HL-60/S4 treated with retinoic acid at 250 ng/mL for 4 days and 3 days (cell line): ENCODE data around the gene SLCO3A1.

Source experiments
- in situ Hi-C: fragments of 300-500 bp; cut with MboI; formaldehyde crosslinking; loops from 2 replicates; pipeline ENCODE4 v1.7.0; 2022; ENCODE audit warnings: low sequenced_read_pairs

SLCO3A1 gene

GRCh38 chr15:91989821-91990220 lies 136.3 kb downstream of the SLCO3A1 start:
- in situ Hi-C loops: no loop called here

DNA sequence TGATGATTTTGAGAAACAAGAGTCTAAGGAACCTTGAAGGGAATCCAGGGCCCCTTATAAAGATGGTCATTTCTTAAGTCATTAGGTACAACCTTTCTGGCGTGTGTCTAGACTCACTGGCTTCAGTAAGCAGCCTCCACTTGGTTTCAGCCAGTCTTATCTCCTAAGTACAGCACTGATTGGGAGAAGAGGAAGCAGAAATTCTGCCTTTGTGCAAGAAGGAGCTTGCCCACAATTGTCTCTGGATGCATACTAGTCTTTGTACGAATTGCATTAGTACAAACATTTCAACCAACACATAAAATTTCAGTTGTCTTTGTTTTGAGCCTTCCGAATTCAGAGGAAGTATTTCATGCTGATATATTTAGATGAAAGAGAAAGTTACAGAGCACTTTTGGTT lies 139.4 kb downstream of the SLCO3A1 start:
- in situ Hi-C loops: no loop called here

GRCh38 chr15:91995146-91995545 lies 141.6 kb downstream of the SLCO3A1 start:
- in situ Hi-C loops: no loop called here

- in situ Hi-C loops: no loop called here
Measured at GRCh38 chr15:91997163-91997562, 143.7 kb downstream of the SLCO3A1 start.

- in situ Hi-C loops: no loop called here
Measured at GRCh38 chr15:92000709-92001108, 147.2 kb downstream of the SLCO3A1 start.

GRCh38 chr15:92001307-92001706 lies 147.8 kb downstream of the SLCO3A1 start:
- in situ Hi-C loops: no loop called here

GRCh38 chr15:92002666-92003065 lies 149.2 kb downstream of the SLCO3A1 start:
- in situ Hi-C loops: no loop called here

GRCh38 chr15:92003515-92004067 lies 150.1 kb downstream of the SLCO3A1 start:
- in situ Hi-C loops: no loop called here

DNA sequence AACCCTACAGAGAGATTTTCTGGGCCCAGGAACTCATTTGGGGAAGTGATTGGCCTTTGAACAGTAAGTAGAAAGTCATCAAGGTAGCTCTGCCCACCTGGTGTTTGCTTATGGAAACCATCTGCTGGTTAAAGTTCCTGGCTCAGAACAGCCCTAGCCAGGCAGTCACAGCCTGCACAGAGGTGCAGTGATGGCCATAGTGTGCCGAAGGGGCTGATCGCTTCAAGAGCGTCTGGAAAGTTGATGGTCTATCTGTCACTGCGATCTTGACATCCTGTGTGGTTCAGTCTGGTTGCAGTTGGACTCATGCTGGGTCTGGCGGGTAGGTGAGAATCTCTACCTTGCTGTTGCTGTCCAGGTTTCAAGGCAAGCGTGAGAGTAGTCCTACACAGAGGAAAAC lies 151.6 kb downstream of the SLCO3A1 start:
- in situ Hi-C loops: no loop called here

DNA sequence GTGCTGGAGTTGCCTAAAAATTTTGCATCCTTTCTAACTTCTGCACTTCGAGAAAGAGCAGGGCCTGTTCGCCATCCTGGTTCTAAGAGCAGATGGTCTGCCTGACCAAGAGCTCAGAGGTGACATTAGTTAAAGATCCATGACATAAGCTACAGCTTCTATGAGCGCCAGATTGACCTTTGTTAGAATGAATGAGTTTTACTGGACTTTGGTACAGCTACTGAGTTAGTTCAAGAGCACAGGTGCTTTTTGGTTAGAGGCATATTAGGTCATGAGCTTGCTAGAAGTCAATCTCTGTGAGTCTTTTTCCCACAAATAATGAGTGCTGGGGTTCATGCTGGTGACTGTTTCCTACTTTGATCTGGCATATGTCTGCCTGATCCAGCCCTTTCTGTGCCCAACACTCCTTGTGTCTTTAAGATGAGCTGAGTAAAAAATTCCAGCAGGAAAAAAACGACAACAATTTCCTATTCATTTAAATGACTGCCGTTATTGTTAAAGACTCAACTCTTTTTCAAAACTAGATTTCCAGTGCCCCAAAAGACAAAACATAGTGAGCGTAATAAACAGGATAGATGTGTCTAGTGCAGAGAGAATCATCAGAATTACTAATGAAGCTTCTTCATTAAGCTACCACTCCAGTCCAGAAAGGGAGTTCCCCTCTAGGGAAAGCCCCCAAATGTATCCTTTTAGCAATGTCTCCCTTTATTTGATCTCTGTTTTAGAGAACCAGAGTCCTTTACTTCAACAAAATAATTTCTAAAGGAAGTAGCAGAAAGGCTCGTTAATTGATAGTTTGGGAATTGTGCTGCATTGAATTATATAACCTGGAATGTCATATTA lies 152.9 kb downstream of the SLCO3A1 start:
- in situ Hi-C loops: no loop called here

- in situ Hi-C loops: no loop called here
Measured at GRCh38 chr15:92009162-92009561, 155.7 kb downstream of the SLCO3A1 start.

DNA sequence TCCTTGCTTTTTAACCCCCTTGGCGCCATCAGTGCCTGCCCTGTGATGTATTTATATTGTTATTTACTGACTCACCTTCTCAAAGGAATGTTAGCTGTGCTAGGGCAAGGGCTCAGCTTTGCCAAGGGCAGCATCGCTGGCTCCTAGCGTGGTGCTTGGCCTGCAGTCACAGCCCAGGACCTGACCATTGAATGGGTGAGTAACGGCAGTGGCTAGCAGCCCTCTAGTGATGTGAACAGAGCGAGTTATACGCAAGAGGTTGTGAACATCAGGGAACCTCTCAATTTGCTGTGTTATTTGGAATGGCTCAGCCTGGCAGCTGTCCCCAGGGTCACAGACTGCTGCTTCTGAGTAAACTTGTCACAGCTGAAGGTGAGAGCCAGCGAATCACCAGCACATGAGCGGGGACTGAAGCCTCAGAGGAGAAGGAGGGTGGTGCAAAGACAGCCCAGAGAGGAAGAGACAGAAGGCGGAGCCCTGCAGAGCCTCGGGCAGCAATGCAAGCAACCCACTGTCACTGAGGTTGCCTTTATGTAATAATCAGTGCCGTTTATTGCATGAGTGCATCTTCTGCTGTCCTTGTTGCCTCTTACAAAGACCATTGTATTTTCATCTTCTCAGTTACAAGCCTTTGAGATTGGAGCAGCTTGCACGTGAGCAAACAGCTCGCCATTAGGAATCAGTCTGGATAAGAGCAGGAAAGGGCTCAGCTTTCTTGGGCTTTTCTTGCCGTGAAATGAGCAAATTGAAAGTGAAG lies 158.3 kb downstream of the SLCO3A1 start:
- in situ Hi-C loops: no loop called here

- in situ Hi-C loops: no loop called here
Measured at GRCh38 chr15:92012368-92012629, 158.8 kb downstream of the SLCO3A1 start.

DNA sequence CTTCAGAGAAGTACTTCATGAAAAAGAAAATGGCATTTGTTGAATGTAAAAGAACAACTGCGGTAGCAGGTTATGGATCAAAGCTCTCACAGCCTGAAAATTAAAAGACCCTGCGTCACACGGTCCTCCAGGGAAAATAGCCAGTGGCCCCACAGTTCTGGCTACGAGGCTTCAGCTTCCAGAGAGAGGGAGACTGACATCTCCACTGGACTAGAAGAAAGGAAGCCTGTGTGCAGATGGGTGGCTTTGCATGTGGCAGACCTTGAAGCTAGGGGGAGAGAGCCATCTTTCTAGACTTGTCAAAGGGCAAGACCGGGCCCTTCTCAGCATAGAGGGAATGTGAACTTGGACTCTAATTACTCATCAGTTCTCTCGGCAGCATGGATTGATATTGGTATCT lies 159.4 kb downstream of the SLCO3A1 start:
- in situ Hi-C loops: no loop called here

DNA sequence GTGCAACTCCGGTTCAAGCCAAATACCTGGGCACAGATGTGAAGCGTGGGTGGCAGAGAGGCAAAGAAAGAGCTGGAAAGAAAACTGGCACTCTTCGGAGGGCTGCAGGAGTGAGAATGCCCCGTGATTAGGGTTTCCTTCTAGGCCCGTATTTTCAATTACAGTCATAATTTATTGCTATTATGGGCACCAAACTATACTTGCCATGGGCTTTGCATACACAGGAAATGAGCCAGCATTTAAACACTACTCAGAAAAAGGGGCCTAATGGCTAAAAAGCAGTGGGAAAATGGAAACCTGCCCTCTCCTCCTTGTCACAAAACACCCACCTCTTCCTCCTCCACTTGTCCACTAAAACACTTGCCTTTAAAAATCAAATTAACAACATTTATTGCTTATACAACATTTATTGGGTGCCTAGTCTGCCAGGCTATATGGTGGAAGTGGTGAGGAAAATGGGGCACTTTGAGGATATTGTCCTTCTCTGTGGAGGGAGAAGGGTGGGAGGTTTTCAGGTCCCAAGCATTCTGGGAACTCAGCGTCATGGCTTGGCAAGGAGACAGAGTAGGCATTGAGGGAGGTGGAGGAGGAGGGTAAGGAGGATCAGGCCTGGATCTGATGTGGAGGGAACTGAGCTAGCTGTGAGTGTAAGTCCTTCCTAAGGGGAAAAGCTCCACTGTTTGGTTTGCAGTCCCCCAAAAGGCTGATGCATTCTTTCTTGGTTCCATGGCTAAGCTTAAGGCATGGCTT lies 160.9 kb downstream of the SLCO3A1 start:
- in situ Hi-C loops: no loop called here

- in situ Hi-C loops: no loop called here
Measured at GRCh38 chr15:92017882-92018534, 164.5 kb downstream of the SLCO3A1 start.

DNA sequence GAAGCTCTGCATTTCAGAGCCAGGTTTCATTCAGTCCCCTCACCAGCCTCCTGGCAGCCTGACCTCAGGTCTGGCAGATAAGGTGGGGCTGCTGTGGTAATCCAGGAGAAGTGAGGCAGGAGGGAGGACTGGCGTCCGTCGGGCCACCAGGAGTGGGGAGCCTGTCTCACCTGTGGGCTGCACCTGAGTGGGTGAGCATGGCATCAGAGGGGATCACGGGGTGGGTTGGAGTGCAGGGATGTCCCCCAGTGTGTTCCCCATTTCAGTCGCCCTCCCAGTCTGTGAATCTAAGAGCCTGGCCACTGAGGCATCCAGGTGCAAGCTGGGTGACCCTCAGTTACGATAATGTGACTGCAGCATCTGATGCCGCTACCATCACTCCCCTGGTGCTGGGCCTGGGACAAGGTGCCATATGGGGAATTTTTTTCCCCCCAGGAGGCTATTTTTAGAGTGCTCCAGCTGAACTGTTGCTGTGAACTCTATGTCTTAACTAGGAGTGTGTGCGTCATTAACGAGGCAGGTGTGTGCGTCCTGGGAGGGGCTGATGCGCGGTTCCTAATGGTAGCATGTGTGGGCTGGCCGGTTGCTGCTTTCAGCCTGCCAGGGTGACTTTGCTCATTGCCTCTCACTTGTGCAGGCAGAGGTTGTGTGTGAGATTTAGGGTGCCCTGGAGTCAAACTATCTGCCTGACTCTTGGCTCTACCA lies 165.2 kb downstream of the SLCO3A1 start:
- in situ Hi-C loops: no loop called here

GRCh38 chr15:92019706-92020105 lies 166.2 kb downstream of the SLCO3A1 start:
- in situ Hi-C loops: no loop called here

DNA sequence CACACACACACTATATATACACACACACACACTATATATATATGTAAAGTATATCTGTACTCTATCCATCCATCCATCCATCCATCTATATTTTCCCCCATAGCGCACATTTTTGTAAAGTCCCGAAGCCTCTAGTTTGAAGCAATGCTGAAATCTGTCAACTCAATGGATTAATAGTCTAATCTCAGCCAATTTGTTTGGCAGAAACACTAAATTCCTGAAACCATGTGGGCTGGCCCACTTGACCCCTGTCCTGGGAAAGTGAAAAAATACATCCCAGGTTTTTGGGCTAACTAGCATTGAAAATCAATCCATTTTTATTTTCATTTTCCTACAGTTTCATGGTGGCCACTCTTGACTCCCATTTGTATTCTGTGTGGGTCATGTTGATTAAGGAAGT lies 166.7 kb downstream of the SLCO3A1 start:
- in situ Hi-C loops: no loop called here

GRCh38 chr15:92020804-92021203 lies 167.3 kb downstream of the SLCO3A1 start:
- in situ Hi-C loops: no loop called here
